HG02623 (cell line): ENCODE measurements around the gene LTO1.

Experiments
- ATAC-seq: cut with Tn5 transposase; IDR thresholded peaks from one replicate; pipeline ENCODE4 v1.9.1; 2021; ENCODE audit warnings: moderate library complexity; ENCODE audit not compliant: unreplicated experiment

The LTO1 gene

DNA sequence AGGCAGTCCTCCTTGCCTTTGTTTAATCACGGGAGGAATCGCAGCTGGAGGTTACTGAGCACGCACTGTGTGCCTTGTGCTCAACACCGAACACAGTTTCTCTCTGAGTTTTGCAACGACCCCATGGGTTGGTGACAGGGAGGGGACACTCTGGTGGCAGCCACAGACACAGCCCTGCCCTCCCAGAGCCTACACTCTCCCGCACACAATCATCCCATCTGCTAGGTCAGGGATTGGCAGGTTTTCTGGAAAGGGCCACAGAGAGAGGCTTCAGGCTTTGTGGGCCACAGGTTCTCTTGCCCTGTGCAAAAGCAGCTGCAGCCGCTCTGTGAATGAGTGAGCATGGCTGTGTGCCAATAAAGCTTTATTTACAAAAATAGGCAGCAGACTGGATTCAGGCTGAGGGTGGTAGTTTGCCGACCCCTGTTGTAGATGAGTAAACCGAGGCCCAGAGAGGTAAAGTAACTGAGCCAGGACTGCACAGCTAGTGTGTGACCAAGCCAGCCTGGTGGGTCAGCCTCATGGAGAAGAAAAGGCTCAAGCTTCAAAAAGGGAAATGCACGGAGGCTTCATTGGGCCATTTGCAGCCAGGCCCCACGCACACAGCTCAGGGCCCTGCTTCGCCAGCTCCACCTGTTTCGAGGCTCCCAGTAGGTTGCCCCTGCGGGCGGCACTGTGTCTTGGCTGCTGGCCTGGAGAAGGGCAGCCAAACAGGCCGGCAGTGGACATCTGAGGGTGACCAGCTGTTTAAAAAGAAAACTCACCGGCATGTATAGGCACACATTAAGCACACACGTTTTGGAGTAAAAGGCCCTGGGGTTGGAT is 16.3 kb downstream of the LTO1 start:
- ATAC-seq = no peak

DNA sequence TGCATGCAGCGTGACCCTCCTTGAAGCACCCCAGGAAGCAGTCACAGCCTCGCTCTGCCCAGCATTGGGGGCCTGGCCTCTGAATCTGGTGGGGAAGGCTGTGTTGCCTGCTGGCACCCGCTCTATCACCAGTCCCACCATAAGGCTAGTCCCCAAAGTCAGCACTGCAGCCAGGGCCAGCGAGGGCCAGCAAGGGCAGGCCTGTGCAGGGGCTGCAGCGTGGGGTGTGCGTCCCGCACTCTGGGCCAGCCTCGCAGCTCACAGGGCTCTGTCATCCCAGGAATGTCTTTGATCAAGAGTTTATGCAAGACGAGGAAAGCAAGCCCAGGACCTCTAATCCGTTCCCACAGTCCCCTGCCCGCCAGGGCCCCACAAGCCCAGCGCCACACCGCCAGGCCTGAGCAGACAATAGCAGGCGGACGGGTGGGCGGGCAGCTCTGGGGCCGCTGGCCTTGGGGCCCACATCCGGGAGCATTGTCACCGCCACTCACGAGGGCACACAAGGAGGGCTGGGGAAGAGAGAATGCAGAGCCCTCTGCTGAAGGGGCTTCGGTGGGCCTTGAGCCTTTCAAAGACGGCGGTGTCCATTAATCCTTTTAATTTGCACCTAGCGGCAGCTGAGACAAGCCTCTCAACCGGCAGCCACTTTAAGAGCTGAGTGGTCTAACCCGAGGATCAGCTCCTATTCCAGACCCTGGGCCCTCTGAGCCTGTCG is 17.1 kb downstream of the LTO1 start:
- ATAC-seq = no peak

DNA sequence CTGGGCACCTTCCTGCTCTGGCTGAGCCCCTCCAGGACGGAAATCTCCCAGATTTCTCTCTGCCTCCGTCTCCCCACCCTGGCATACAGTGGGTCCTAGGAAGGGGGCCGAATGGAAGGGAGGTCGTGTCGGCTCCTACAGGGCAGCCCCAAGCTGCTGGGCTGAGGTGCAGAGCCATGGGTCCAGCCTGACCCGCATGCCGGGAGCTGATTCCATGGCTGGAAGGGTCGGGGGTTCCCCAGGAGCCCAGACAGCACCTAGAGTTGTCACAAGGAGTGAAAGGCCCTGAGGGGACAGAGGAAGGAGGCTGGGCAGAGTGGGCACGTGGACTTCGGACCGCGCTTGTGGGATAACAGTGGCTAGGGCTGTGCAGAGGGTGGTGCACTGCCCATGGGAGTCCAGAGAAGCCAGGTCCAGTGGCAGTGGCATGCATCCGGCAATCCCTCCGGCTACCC is 17.7 kb downstream of the LTO1 start:
- ATAC-seq = no peak

DNA sequence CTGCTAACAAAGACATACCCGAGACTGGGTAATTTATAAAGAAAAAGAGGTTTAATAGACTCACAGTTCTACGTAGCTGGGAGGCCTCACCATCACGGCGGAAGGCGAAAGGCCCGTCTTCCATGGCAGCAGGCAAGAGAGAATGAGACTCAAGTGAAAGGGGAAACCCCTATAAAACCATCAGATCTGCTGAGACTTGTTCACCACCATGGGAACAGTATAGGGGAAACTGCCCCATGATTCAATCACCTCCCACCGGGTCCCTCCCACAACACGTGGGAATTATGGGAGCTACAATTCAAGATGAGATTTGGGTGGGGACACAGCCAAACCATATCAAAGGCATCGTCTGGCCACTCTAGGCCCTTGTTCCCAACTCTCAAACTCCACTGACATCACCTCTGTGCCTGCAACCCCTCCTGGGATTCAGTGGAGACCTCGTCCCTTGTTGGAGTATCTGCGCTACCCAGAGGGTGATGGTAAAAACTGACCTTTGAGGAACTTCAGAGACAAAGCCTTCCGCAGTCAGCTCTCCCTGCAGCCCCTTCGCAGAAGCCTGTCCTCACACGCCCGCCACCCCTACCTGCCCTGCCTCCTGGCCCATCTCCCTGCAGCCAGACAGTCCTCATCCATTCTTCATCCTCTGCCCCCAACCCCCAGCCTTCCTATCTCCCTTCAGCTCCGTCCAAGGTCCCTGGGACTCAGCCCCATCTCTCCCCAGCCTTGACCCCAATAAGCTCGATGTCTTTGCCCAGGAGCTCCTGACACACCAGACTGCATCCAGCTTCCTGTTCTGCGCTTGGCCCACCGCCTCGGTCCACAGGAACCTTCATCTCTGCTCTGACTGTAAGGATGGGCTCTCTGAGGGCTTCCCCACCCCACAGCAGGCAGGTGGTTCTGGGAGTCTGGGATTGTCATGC is 18.4 kb downstream of the LTO1 start:
- ATAC-seq = no peak

DNA sequence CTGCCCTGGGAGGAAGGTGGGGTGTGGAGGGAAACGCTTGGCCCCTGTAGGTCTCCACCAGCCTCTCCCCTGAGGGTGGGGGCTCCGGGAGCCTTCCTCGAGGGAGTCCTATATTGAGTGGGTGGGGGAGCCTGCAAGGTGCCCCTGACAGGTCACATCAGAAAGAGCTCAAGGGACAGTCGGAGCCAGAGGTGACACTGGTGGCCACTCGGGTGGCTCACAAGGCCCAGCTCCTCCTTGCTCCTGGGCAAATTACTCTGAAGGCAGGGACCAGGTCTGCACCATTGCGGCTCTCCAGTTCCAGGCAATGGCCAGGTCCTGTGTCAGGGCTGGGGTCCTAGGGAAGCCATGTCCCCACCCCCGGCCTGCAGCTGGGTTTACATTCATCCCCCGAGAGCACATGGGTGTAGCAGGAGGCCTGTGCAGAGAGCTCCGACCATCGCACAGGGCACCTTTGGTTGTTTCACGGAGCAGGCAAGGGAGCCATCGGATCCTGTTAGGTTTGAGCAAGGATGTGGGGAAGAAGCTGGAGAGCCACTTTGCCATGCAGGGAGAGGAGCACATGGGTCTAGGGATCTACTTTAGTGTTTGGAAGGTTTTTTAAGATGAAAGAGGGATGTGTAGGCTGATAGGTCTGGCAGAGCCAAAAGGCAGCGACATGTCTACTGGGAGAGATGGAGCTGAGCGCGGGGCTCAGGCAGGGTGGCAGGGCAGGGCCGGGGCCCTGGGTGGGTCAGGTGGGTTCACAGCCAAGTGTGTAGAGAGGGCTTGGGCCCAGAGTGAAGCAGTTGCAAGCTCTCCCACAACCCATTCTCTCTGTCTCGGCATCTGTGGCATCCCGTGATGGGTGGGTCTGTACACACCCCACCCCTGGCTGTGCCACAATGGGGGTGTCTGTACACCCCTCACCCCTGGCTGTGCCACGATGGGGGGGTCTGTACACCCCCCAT is 19.4 kb downstream of the LTO1 start:
- no peak for ATAC-seq

DNA sequence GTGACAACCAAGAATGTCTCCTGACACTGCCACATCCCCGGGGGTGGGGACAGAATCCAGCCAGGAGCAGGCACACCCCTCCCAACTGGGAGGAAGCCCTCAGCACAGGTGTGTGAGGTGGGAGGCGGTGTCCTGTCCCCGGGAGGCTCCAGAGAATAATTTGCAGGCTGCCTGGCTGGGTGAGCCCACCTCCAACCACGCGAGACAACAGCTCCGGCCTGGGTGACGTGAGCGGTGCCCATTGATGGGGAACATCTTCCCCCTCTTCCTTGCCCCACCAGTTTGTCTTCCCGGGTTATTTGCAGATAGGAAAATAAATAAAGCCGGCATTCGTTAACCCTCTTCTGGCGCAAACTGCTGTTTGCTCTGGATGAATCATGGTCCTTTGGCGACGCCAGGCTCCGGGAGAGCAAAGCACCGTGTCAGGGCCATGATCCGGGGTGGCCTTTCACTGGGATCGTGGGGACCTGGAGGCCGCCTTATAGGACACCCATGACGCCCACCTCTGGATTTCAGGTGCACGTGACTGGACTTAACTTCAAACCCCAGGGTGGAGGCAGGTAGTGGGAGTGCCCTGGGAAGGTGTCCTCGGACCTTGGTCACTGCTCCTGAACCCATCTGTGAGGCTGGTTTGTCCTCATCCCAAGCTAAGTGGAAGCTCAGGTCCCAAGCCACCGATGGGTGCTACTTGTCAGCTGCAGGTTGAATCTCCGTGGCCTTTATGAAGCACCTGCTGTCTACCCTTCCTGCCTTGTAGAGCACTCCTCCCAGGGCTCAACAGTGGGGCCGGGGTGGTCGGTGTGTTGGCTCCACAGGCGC is 20.3 kb downstream of the LTO1 start:
- no peak for ATAC-seq

DNA sequence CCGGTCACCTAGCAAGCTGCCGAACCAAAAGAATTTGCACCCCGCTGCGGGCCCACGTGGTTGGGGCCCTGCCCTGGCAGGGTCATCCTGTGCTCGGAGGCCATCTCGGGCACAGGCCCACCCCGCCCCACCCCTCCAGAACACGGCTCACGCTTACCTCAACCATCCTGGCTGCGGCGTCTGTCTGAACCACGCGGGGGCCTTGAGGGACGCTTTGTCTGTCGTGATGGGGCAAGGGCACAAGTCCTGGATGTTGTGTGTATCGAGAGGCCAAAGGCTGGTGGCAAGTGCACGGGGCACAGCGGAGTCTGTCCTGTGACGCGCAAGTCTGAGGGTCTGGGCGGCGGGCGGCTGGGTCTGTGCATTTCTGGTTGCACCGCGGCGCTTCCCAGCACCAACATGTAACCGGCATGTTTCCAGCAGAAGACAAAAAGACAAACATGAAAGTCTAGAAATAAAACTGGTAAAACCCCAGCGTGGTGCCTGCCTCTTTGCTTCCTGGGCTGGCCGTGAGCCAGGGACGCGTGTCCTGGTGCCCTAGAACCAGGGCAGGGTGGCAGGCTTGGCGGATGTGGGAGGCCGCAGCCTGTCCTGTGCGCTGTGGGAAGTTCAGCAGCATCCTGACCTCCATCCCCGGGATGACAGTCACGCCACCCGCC is 21.0 kb downstream of the LTO1 start:
- ATAC-seq = no peak

DNA sequence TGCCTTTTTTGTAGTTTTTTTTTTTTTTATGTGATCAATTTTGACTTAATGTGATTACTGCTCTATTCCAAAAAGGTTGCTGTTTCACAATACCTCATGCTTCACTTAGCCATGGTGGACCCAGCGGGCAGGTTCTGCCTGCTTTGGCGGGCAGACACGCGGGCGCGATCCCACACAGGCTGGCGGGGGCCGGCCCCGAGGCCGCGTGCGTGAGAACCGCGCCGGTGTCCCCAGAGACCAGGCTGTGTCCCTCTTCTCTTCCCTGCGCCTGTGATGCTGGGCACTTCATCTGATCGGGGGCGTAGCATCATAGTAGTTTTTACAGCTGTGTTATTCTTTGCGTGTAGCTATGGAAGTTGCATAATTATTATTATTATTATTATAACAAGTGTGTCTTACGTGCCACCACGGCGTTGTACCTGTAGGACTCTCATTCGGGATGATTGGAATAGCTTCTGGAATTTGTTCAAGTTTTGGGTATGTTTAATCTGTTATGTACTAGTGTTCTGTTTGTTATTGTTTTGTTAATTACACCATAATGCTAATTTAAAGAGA is 21.7 kb downstream of the LTO1 start:
- ATAC-seq = no peak

DNA sequence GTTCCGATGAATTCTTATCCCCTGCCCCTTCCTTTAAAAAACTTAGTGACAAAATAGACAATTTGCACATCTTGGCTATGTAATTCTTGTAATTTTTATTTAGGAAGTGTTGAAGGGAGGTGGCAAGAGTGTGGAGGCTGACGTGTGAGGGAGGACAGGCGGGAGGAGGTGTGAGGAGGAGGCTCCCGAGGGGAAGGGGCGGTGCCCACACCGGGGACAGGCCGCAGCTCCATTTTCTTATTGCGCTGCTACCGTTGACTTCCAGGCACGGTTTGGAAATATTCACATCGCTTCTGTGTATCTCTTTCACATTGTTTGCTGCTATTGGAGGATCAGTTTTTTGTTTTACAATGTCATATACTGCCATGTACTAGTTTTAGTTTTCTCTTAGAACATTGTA is 22.2 kb downstream of the LTO1 start:
- no peak for ATAC-seq

DNA sequence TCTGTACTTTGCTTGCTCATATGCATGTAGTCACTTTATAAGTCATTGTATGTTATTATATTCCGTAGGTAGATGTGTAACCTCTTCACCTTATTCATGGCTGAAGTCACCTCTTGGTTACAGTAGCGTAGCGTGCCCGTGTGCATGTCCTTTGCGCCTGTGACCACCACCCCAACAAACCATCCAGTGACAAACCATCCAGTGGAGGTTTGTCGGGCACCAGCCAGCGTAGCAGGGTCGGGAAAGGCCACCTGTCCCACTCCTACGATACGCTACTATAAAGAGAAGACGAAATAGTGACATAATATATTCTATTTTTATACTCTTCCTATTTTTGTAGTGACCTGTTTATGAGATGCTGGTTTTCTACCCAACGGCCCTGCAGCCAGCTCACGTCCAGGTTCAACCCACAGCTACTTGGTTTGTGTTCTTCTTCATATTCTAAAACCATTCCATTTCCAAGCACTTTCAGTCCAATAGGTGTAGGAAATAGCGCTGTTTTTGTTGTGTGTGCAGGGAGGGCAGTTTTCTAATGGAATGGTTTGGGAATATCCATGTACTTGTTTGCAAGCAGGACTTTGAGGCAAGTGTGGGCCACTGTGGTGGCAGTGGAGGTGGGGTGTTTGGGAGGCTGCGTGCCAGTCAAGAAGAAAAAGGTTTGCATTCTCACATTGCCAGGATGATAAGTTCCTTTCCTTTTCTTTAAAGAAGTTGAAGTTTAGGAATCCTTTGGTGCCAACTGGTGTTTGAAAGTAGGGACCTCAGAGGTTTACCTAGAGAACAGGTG is 23.1 kb downstream of the LTO1 start:
- ATAC-seq = no peak

DNA sequence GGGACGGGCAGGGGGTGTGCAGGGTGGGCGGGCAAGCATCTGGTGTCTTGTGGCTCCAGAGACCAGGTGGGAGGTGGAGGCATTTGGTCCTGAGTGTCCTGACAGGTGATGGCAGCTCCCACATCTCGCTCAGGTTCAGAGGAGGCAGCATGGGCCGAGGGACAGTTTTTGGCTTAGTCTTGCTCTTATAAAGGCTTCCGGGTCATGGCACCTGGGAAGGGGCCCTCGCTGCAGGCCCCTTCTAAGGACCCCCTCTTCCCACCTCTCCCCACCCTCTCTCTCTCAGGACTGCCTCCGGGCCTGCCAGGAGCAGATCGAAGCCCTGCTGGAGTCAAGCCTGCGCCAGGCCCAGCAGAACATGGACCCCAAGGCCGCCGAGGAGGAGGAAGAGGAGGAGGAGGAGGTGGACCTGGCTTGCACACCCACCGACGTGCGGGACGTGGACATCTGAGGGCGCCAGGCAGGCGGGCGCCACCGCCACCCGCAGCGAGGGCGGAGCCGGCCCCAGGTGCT is 24.3 kb downstream of the LTO1 start:
- ATAC-seq = no peak

DNA sequence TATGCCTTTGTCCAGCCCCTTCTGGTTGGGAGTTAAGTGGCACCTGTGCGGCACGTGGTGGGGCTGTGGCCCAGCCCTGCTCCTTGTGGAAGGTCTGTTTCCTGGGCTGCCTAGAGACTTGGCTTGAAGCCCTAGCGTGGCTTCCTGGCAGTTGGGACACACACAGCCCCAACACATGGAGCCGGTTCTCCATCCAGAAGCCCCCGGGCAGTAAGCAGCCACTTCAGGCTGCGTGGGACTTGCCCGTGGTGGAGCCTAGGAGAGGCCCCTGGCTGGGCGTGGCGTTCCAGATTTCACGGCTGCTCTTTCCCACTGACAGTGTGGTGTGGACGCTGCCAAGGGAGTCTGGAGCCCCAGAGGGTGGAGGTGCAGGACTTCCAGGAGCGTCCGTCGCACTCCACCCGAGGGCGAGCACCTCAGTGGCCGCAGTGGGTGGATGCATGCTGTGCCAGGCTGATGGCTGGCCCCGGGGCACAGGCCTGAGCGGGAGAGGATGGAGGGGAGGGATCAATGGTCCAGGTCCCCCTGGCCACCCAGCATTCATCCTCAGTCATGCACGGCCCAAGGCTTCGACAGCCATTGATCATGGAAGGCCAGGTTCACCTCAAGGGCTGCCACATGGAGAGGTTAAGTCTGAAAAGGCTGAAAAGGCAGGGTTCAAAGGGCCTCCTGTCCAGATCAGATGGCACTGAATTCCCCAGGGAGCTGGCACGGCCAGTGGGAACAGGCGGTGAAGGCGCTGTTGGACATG is 24.9 kb downstream of the LTO1 start:
- no peak for ATAC-seq

DNA sequence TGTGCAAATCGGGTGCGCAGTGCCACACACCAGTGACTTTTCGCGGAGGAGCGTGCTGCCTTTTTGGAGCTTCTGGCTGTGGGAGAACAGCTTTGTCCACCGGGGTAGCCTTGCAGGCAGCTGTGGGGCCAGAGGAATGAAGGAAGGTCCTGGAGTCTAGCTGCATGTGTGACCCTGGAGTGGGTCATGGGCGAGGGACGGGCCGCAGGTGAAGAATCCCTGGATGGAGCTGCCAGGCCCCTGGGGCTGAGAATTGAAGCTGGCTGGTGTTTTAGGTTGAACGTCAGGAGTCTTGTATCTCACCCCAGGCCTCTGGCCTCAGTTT is 25.6 kb downstream of the LTO1 start:
- ATAC-seq = no peak

DNA sequence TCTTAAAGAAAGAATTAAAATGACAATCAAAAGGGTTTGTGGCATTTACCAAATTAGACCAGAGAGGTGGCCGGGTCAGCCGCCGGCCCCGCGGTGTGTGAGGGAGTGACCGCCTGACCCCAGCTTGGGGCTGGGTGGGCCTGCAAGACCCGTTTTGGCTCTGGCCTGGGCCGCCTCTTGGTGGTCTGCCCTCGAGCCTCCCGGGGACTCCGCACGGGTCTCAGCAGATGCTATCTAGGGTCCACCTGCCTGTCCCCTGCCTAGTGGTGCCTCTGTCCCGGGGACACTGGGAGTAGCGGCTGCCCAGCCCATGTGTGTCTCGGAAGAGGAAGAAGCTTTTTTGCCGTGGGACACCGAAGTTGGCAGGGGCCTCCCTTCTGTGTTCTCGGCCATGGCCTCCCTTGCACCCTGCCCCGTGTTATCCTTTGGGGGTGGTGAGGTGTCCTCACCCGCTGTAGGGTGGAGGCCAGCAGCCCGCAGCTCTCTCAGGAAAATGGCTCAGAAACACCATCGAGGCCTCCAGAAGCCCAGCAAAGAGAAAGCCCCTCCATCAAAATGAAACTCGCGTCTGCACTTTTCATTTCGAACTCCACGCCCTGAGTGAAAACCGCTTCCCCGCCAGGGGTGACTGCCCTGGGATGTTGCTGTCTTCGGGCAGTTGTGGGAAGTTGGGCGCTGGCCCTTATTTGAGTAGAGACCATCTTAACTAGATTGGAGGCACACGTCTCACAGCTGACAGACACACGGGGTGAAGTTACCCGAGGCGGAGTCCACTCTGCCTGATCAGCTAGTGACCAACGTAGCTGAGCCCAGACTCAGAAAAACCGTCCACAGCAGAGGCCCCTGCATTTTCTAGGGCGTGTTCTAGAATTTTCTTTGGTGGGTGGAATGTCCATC is 26.2 kb downstream of the LTO1 start:
- ATAC-seq = no peak

DNA sequence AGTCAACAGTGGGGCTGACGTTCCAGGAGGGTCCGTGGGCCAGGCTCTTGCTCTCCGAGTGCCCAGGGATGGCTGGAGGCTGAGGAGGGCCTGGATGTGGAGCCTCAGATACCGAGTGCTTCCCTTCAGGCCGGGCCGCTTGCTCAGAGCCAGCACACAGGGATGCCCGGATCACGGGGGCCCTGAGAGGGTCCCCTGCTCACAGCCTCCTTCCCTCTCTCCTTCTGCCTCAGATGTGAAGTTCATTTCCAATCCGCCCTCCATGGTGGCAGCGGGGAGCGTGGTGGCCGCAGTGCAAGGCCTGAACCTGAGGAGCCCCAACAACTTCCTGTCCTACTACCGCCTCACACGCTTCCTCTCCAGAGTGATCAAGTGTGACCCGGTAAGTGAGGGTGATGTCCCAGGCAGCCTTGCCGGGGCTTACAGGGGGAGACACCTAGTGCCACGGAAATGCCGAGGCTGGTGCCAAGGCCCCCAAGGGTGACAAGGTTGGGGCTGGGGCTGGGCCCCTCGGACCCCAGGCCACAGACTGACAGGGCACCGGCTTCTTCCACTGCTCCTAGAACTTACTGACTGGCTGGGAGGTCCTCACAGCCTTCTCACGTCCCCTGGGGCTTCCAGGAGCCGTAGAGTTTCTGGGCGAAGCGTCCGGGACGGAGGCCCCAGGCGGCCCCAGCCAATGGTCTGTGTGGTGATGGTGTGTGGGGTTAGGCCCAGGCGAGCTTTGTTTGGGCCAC is 27.2 kb downstream of the LTO1 start:
- ATAC-seq = no peak
